Glutamatergic neuron (in vitro differentiated cells): Measurements from ENCODE around the gene SPTBN2. TPM values are rescaled to one million over a fixed set of nuclear protein-coding genes. Genes with fewer than 3 reads are reported as not detected.

Experiments used
- DNase-seq: peaks from one replicate; pipeline ENCODE4 v3.0.0; 2022
- H3K27ac Mint-ChIP-seq: one replicate; pipeline ENCODE4 v1.8.0; 2020; ENCODE audit warnings: mild to moderate bottlenecking, mixed read lengths, inconsistent platforms; ENCODE audit not compliant: unreplicated experiment
- H3K27me3 Mint-ChIP-seq: one replicate; pipeline ENCODE4 v1.8.0; 2020; ENCODE audit warnings: mild to moderate bottlenecking, moderate library complexity, mixed read lengths, inconsistent platforms; ENCODE audit not compliant: unreplicated experiment
- H3K36me3 Mint-ChIP-seq: one replicate; pipeline ENCODE4 v1.8.0; 2020; ENCODE audit warnings: mild to moderate bottlenecking, mixed read lengths, inconsistent platforms; ENCODE audit not compliant: unreplicated experiment
- H3K4me1 Mint-ChIP-seq: one replicate; pipeline ENCODE4 v1.8.0; 2020; ENCODE audit warnings: mild to moderate bottlenecking, low read depth, mixed read lengths, inconsistent platforms; ENCODE audit not compliant: unreplicated experiment
- H3K4me3 Mint-ChIP-seq: one replicate; pipeline ENCODE4 v1.8.0; 2020; ENCODE audit warnings: mild to moderate bottlenecking, mixed read lengths, inconsistent platforms; ENCODE audit not compliant: unreplicated experiment
- H3K9me3 Mint-ChIP-seq: one replicate; pipeline ENCODE4 v1.8.0; 2020; ENCODE audit warnings: mild to moderate bottlenecking, moderate library complexity, mixed read lengths, inconsistent platforms; ENCODE audit not compliant: unreplicated experiment
- CTCF ChIP-seq: fragments of 200-600 bp; sonication (generic); IDR thresholded peaks from one replicate; pipeline ENCODE4 v1.5.0; 2021; ENCODE audit not compliant: partially characterized antibody, unreplicated experiment
- total RNA-seq: library from RNA; stranded (reverse); fragmentation: NEBNext Ultra II Directional; extraction: Animal tissue kit (Norgen Biotek cat#: 25700); gene quantifications from one replicate; pipeline ENCODE4 v1.2.1, GENCODE V29; 2021; ENCODE audit not compliant: unreplicated experiment

SPTBN2 gene
- total RNA-seq, 1 donor from 2014 or later: 371 TPM

- H3K36me3 Mint-ChIP-seq: peaks cover 5% of the 10 kb centered on the region
- peak; percentile 84 for DNase-seq
- H3K9me3 Mint-ChIP-seq: peaks cover 3% of the 10 kb centered on the region
- TF ChIP-seq CTCF: no peak
- H3K27me3 Mint-ChIP-seq: peaks cover 5% of the 10 kb centered on the region
- H3K27ac Mint-ChIP-seq: peak overlapping the region; percentile 75
- peak overlapping the region; percentile 97 for H3K4me3 Mint-ChIP-seq
- H3K4me1 Mint-ChIP-seq: peaks cover 7% of the 10 kb centered on the region
These were observed 15.7 kb upstream of the SPTBN2 start for GRCh38 chr11:66744485-66745355.

GRCh38 chr11:66743271-66743968 lies 14.4 kb upstream of the SPTBN2 start:
- Mint-ChIP-seq H3K4me1 (peaks cover 7% of the 10 kb centered on the region), H3K27ac (no peak overlapping the region), H3K27me3 (peaks cover 6% of the 10 kb centered on the region), H3K36me3 (peaks cover 5% of the 10 kb centered on the region), H3K4me3 (peak overlapping the region; percentile 81), H3K9me3 (peaks cover 3% of the 10 kb centered on the region)
- no peak for TF ChIP-seq CTCF
- DNase-seq: no peak

DNA sequence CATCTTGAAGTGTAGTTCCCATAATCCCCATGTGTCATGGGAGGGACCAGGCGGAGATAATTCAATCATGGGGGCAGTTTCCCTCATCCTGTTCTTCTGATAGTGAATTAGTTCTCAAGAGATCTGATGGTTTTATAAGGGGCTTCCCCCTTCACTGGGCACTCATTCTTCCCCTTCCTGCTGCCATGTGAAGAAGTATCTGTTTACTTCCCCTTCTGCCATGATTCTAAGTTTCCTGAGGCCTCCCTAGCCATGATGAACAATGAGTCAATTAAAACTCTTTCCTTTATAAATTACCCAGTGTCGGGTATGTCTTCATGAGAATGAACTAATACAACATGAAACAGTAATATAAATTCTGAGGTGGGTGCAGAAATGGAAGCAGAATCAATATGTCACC lies 12.1 kb upstream of the SPTBN2 start:
- peaks cover 3% of the 10 kb centered on the region for H3K9me3 Mint-ChIP-seq
- peak overlapping the region; percentile 54 for H3K4me3 Mint-ChIP-seq
- peaks cover 5% of the 10 kb centered on the region for H3K36me3 Mint-ChIP-seq
- H3K27ac Mint-ChIP-seq: no peak overlapping the region
- no peak for TF ChIP-seq CTCF
- DNase-seq: no peak
- H3K4me1 Mint-ChIP-seq: peaks cover 7% of the 10 kb centered on the region
- peaks cover 6% of the 10 kb centered on the region for H3K27me3 Mint-ChIP-seq

DNA sequence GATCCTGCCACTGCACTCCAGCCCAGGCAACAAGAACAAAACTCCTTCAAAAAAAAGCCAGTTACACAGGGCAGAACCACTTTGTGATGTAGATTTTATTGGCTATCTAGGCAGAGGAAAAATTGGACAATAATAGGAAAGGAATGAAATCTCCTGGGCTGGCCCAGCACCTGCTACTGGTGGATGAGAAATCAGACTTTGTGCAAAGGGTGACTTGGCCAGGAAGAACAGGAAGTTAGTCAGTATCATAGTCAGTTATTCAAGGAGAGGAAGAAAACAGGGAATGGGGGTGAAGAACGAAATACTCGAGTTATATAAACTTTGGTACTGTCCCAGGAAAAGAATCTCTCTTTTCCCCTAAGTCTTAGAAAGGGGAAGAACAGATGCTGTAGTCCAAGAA lies 11.0 kb upstream of the SPTBN2 start:
- DNase-seq: no peak
- no peak overlapping the region for H3K27ac Mint-ChIP-seq
- peaks cover 5% of the 10 kb centered on the region for H3K36me3 Mint-ChIP-seq
- no peak for TF ChIP-seq CTCF
- peaks cover 4% of the 10 kb centered on the region for H3K27me3 Mint-ChIP-seq
- peaks cover 7% of the 10 kb centered on the region for H3K4me1 Mint-ChIP-seq
- peaks cover 3% of the 10 kb centered on the region for H3K9me3 Mint-ChIP-seq
- peak overlapping the region; percentile 25 for H3K4me3 Mint-ChIP-seq

DNA sequence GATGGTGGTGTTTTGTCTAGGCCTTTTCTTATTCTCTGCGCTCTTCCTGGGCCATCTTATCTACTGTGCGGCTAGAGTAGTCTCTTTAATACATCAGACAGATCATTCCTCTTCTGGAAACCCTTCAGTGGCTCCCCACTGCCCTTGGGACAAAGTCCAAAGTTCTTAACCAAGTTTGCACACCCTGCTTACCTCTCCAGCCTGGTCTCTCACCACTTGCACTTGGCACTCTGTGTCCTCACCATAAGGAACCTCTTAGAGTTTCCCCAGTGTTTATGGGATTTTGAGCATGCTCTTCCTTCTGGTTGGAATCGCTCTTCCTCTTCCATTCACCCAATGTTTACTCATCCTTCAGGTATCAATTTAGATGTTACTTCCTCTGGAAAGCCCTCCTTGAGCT lies 5.2 kb upstream of the SPTBN2 start:
- Mint-ChIP-seq H3K9me3 (peaks cover under 1% of the 10 kb centered on the region), H3K4me1 (peaks cover 1% of the 10 kb centered on the region), H3K27me3 (peaks cover 3% of the 10 kb centered on the region), H3K36me3 (peaks cover 14% of the 10 kb centered on the region), H3K27ac (no peak overlapping the region), H3K4me3 (peak overlapping the region; percentile 6)
- no peak for TF ChIP-seq CTCF
- no peak for DNase-seq
